Kidney (tissue), 14 donors: Measurements from ENCODE around the gene NDOR1. TPM values are rescaled to one million over a fixed set of nuclear protein-coding genes. Genes with fewer than 3 reads are reported as not detected.

ENCODE experiments used
- DNase-seq, 5 donors: peaks; one replicate each; pipeline ENCODE4 v3.0.0-alpha.2; 2013 to 2020
- FAIRE-seq: peaks from 2 replicates; lab custom pipeline; 2012; peaks lifted over from hg19 to GRCh38; lab: Jason Lieb, UNC
- H3K27ac ChIP-seq, 2 donors: one replicate each; pipeline ENCODE4 v1.7.0; 2013; ENCODE audit warnings: low read depth in 2 of 2, low read length in 2 of 2, inconsistent platforms in 1 of 2
- H3K27me3 ChIP-seq: one replicate; pipeline ENCODE4 v1.7.1; 2013; ENCODE audit warnings: low read length, inconsistent platforms; ENCODE audit not compliant: control insufficient read depth, insufficient read depth
- H3K36me3 ChIP-seq, 3 donors: one replicate each; pipeline versions ENCODE4 v1.7.0 to v1.7.1; 2013; ENCODE audit warnings: low read length in 3 of 3, control low read depth in 1 of 3, inconsistent platforms in 1 of 3; ENCODE audit not compliant: insufficient read depth in 3 of 3, control insufficient read depth in 2 of 3
- H3K4me1 ChIP-seq, 3 donors: one replicate each; pipeline versions ENCODE4 v1.7.0 to v1.7.1; 2013; ENCODE audit warnings: low read length in 3 of 3, inconsistent platforms in 1 of 3, low read depth in 1 of 3; ENCODE audit not compliant: control insufficient read depth in 2 of 3, insufficient read depth in 2 of 3
- H3K4me3 ChIP-seq, 3 donors: one replicate each; pipeline versions ENCODE4 v1.7.0 to v1.8.1; 2013; ENCODE audit warnings: low read length in 3 of 3, control low read depth in 1 of 3, inconsistent platforms in 1 of 3
- H3K9ac ChIP-seq, 3 donors: one replicate each; pipeline versions ENCODE4 v1.7.0 to v1.7.1; 2013; ENCODE audit warnings: low read length in 3 of 3, control low read depth in 1 of 3, inconsistent platforms in 1 of 3
- H3K9me3 ChIP-seq, 3 donors: one replicate each; pipeline versions ENCODE4 v1.7.0 to v1.7.1; 2013; ENCODE audit warnings: low read length in 3 of 3, control low read depth in 1 of 3, inconsistent platforms in 1 of 3; ENCODE audit not compliant: control insufficient read depth in 2 of 3, insufficient read depth in 1 of 3
- intact Hi-C: fragments of 100-400 bp; cut with DNase I; formaldehyde crosslinking; loops from one replicate; pipeline ENCODE4 v1.11.1; 2022
- polyA plus RNA-seq: library from polyadenylated mRNA; stranded (reverse); fragments of 350-450 nt; fragmentation: Illumina TruSeq; extraction: RNeasy Lipid Tissue Mini Kit (QIAGEN cat#74804); gene quantifications from one replicate; pipeline ENCODE4 v1.2.3, GENCODE V29; 2014; ENCODE audit warnings: low read depth, low replicate concordance; ENCODE audit not compliant: insufficient read depth
- total RNA-seq: library from RNA; stranded (reverse); fragmentation: NEBNext Ultra II Directional; extraction: Animal tissue kit (Norgen Biotek cat#: 25700); gene quantifications from one replicate; pipeline ENCODE4 v1.2.1, GENCODE V29; 2021
- TF ChIP-seq, protein P1 (sequence below): IDR thresholded peaks from 3 replicates; pipeline ENCODE4 v1.5.1; 2012; ENCODE audit warnings: mild to moderate bottlenecking, moderate library complexity, borderline replicate concordance; ENCODE audit not compliant: insufficient read depth; ENCODE audit errors: extremely low read depth
- donor health status: control.
- donor health status: control.
- donor health status: control.
- donor health status: control.
- donor health status: control.
- donor health status: DM: yes; HTN: yes; CAD: no.
- donor health status: Normal renal cell carcinoma (clear cell type).

The NDOR1 gene
- total and polyA plus RNA-seq, 2 donors from 2014 or later: 5.9 to 17.8 TPM

DNA sequence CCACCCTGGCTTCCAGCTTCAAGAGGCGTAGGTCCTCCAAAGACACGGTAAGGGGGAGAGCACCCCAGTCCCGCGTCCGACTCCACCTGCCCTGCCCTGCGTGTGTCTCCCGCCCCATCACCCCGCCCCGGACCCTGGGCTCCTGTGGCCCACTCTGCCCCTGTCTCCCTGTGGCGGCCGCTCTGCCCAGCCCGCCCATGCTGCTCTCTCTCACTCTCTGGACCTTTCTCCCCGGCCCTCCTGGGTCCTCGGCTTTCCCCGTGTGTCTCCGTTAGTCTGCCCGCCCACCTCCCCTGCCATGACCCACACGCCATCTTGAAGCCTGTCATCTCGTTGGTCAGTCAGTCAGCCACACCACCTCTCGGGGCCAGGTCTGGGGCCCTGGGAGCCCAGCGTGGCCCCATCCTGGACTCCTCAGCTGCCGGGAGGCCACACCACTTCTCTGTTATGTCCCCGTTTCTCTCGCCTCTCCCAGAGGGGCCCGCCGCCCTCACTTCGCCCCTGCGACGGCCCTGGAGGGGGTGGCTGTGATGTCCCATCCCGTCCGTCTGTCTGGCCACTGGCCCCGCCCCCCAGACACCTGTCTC lies 40.2 kb upstream of the NDOR1 start:
- TF ChIP-seq, protein P1, sequence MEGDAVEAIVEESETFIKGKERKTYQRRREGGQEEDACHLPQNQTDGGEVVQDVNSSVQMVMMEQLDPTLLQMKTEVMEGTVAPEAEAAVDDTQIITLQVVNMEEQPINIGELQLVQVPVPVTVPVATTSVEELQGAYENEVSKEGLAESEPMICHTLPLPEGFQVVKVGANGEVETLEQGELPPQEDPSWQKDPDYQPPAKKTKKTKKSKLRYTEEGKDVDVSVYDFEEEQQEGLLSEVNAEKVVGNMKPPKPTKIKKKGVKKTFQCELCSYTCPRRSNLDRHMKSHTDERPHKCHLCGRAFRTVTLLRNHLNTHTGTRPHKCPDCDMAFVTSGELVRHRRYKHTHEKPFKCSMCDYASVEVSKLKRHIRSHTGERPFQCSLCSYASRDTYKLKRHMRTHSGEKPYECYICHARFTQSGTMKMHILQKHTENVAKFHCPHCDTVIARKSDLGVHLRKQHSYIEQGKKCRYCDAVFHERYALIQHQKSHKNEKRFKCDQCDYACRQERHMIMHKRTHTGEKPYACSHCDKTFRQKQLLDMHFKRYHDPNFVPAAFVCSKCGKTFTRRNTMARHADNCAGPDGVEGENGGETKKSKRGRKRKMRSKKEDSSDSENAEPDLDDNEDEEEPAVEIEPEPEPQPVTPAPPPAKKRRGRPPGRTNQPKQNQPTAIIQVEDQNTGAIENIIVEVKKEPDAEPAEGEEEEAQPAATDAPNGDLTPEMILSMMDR: no peak
- DNase-seq (no peak), FAIRE-seq (no peak)
- Histone ChIP-seq H3K27me3 (peaks cover 28% of the 10 kb centered on the region), H3K27ac (no peak overlapping the region), H3K9me3 (no peaks in the 10 kb centered on the region), H3K36me3 (no peaks in the 10 kb centered on the region), H3K4me1 (peaks cover 0 to 14% (median 0%) of the 10 kb centered on the region in 3 donors), H3K9ac (no peak overlapping the region), H3K4me3 (no peak overlapping the region)
- intact Hi-C loops: no loop called here

GRCh38 chr9:137166380-137167229 lies 38.9 kb upstream of the NDOR1 start:
- H3K27me3 ChIP-seq: peaks cover 28% of the 10 kb centered on the region
- H3K36me3 ChIP-seq: no peaks in the 10 kb centered on the region
- H3K27ac ChIP-seq: no peak overlapping the region
- H3K9me3 ChIP-seq: no peaks in the 10 kb centered on the region
- intact Hi-C loops: no loop called here
- H3K4me3 ChIP-seq: no peak overlapping the region
- H3K9ac ChIP-seq: no peak overlapping the region
- peaks cover 0 to 14% (median 0%) of the 10 kb centered on the region in 3 donors for H3K4me1 ChIP-seq
- FAIRE-seq (no peak), DNase-seq (no peak)
- TF ChIP-seq, protein P1: no peak

DNA sequence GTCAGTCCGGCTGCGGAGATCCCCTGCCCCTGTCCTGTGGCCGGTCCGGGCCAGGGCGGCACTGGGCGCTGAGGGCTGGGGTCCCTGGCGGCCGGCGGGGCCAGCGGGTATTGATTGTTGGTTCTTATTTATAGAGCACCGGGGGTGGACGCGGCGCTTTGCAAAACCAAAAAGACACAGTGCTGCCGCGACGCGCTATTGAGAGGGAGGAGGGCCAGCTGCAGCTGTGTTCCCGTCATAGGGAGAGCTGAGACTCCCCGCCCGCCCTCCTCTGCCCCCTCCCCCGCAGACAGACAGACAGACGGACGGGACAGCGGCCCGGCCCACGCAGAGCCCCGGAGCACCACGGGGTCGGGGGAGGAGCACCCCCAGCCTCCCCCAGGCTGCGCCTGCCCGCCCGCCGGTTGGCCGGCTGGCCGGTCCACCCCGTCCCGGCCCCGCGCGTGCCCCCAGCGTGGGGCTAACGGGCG lies 38.2 kb upstream of the NDOR1 start:
- H3K27me3 ChIP-seq: peaks cover 27% of the 10 kb centered on the region
- DNase-seq: no peak
- no peaks in the 10 kb centered on the region for H3K9me3 ChIP-seq
- intact Hi-C loops: no loop called here
- H3K9ac ChIP-seq: no peak overlapping the region
- H3K36me3 ChIP-seq: no peaks in the 10 kb centered on the region
- TF ChIP-seq, protein P1: no peak
- FAIRE-seq: no peak
- H3K4me1 ChIP-seq: peaks cover 0 to 14% (median 0%) of the 10 kb centered on the region in 3 donors
- H3K4me3 ChIP-seq: no peak overlapping the region
- H3K27ac ChIP-seq: no peak overlapping the region
